IPS-15b (cell line): Measurements from ENCODE around the gene GRID1.

ENCODE experiments used
- H3K27me3 ChIP-seq: one replicate; pipeline ENCODE4 v1.6.1; 2013; ENCODE audit warnings: low read length; ENCODE audit not compliant: control insufficient read depth, insufficient read depth
- H3K36me3 ChIP-seq: one replicate; pipeline ENCODE4 v1.6.1; 2013; ENCODE audit warnings: low read length; ENCODE audit not compliant: control insufficient read depth, insufficient read depth
- H3K4me1 ChIP-seq: one replicate; pipeline ENCODE4 v1.6.1; 2013; ENCODE audit warnings: mild to moderate bottlenecking, low read length; ENCODE audit not compliant: control insufficient read depth, insufficient read depth
- H3K4me3 ChIP-seq: one replicate; pipeline ENCODE4 v1.5.1; 2013; ENCODE audit warnings: low read depth, low read length
- H3K9ac ChIP-seq: one replicate; pipeline ENCODE4 v1.6.1; 2013; ENCODE audit warnings: low read depth, mild to moderate bottlenecking, low read length
- H3K9me3 ChIP-seq: one replicate; pipeline ENCODE4 v1.6.1; 2013; ENCODE audit warnings: mild to moderate bottlenecking, low read length; ENCODE audit not compliant: control insufficient read depth, insufficient read depth

GRID1 gene

GRCh38 chr10:85596389-85596788 is 770.2 kb downstream of the GRID1 start:
- Histone ChIP-seq H3K9me3 (no peaks in the 10 kb centered on the region), H3K27me3 (no peaks in the 10 kb centered on the region), H3K4me3 (no peak overlapping the region), H3K36me3 (no peaks in the 10 kb centered on the region), H3K4me1 (no peaks in the 10 kb centered on the region), H3K9ac (no peak overlapping the region)

GRCh38 chr10:85594239-85594638 is 772.4 kb downstream of the GRID1 start:
- H3K9me3 ChIP-seq, result no peaks in the 10 kb centered on the region
- H3K4me3 ChIP-seq, result no peak overlapping the region
- no peaks in the 10 kb centered on the region for H3K4me1 ChIP-seq
- H3K9ac ChIP-seq, result no peak overlapping the region
- no peaks in the 10 kb centered on the region for H3K27me3 ChIP-seq
- no peaks in the 10 kb centered on the region for H3K36me3 ChIP-seq

GRCh38 chr10:85593226-85593772 is 773.3 kb downstream of the GRID1 start:
- H3K36me3 ChIP-seq, result no peaks in the 10 kb centered on the region
- H3K27me3 ChIP-seq, result no peaks in the 10 kb centered on the region
- H3K9ac ChIP-seq, result no peak overlapping the region
- no peak overlapping the region for H3K4me3 ChIP-seq
- H3K9me3 ChIP-seq, result no peaks in the 10 kb centered on the region
- H3K4me1 ChIP-seq, result no peaks in the 10 kb centered on the region

GRCh38 chr10:85581371-85581770 is 785.2 kb downstream of the GRID1 start:
- Histone ChIP-seq H3K4me1 (no peaks in the 10 kb centered on the region), H3K9ac (no peak overlapping the region), H3K27me3 (no peaks in the 10 kb centered on the region), H3K36me3 (no peaks in the 10 kb centered on the region), H3K4me3 (no peak overlapping the region), H3K9me3 (no peaks in the 10 kb centered on the region)

GRCh38 chr10:85580585-85580984 is 786.0 kb downstream of the GRID1 start:
- H3K9ac ChIP-seq, result no peak overlapping the region
- H3K4me3 ChIP-seq, result no peak overlapping the region
- no peaks in the 10 kb centered on the region for H3K9me3 ChIP-seq
- H3K36me3 ChIP-seq, result no peaks in the 10 kb centered on the region
- H3K27me3 ChIP-seq, result no peaks in the 10 kb centered on the region
- H3K4me1 ChIP-seq, result no peaks in the 10 kb centered on the region

GRCh38 chr10:85578860-85579259 is 787.7 kb downstream of the GRID1 start:
- Histone ChIP-seq H3K27me3 (no peaks in the 10 kb centered on the region), H3K4me1 (no peaks in the 10 kb centered on the region), H3K9ac (no peak overlapping the region), H3K4me3 (no peak overlapping the region), H3K9me3 (no peaks in the 10 kb centered on the region), H3K36me3 (no peaks in the 10 kb centered on the region)

GRCh38 chr10:85575441-85575840 is 791.2 kb downstream of the GRID1 start:
- Histone ChIP-seq H3K36me3 (no peaks in the 10 kb centered on the region), H3K4me3 (no peak overlapping the region), H3K9ac (no peak overlapping the region), H3K4me1 (no peaks in the 10 kb centered on the region), H3K9me3 (no peaks in the 10 kb centered on the region), H3K27me3 (no peaks in the 10 kb centered on the region)

- H3K4me1 ChIP-seq, result no peaks in the 10 kb centered on the region
Observed at GRCh38 chr10:85570871-85571270, 795.7 kb downstream of the GRID1 start.

GRCh38 chr10:85565381-85565780 is 801.2 kb downstream of the GRID1 start:
- H3K9ac ChIP-seq, result no peak overlapping the region
- H3K4me3 ChIP-seq, result no peak overlapping the region
- H3K36me3 ChIP-seq, result no peaks in the 10 kb centered on the region
- no peaks in the 10 kb centered on the region for H3K27me3 ChIP-seq
- no peaks in the 10 kb centered on the region for H3K4me1 ChIP-seq
- H3K9me3 ChIP-seq, result no peaks in the 10 kb centered on the region

More at GRCh38 chr10:85570871-85571270, 795.7 kb downstream of the GRID1 start:
- H3K36me3 ChIP-seq, result no peaks in the 10 kb centered on the region
- H3K27me3 ChIP-seq, result no peaks in the 10 kb centered on the region
- H3K4me3 ChIP-seq, result no peak overlapping the region
- no peaks in the 10 kb centered on the region for H3K9me3 ChIP-seq
- H3K9ac ChIP-seq, result no peak overlapping the region

- Histone ChIP-seq H3K4me1 (no peaks in the 10 kb centered on the region), H3K9me3 (no peaks in the 10 kb centered on the region), H3K4me3 (no peak overlapping the region), H3K9ac (no peak overlapping the region), H3K27me3 (no peaks in the 10 kb centered on the region), H3K36me3 (no peaks in the 10 kb centered on the region)
Observed at GRCh38 chr10:85558533-85558932, 808.1 kb downstream of the GRID1 start.

- Histone ChIP-seq H3K4me3 (no peak overlapping the region), H3K4me1 (no peaks in the 10 kb centered on the region), H3K27me3 (no peaks in the 10 kb centered on the region), H3K9me3 (no peaks in the 10 kb centered on the region), H3K9ac (no peak overlapping the region), H3K36me3 (no peaks in the 10 kb centered on the region)
Observed at GRCh38 chr10:85557706-85558105, 808.9 kb downstream of the GRID1 start.

- H3K36me3 ChIP-seq, result no peaks in the 10 kb centered on the region
- H3K9me3 ChIP-seq, result no peaks in the 10 kb centered on the region
- no peaks in the 10 kb centered on the region for H3K27me3 ChIP-seq
- no peak overlapping the region for H3K9ac ChIP-seq
- no peaks in the 10 kb centered on the region for H3K4me1 ChIP-seq
- no peak overlapping the region for H3K4me3 ChIP-seq
Observed at GRCh38 chr10:85557077-85557476, 809.5 kb downstream of the GRID1 start.
